Nephron progenitor cell (in vitro differentiated cells): ENCODE results near the gene CDYL.

Experiments used
- DNase-seq: peaks from one replicate; pipeline ENCODE4 v3.0.0; 2021
- H3K27ac Mint-ChIP-seq: 2 replicates; pipeline ENCODE4 v1.8.0; 2021; ENCODE audit warnings: mild to moderate bottlenecking, moderate library complexity, mixed read lengths
- H3K27me3 Mint-ChIP-seq: 2 replicates; pipeline ENCODE4 v1.8.0; 2021; ENCODE audit warnings: mild to moderate bottlenecking, low read depth, mixed read lengths; ENCODE audit not compliant: poor library complexity
- H3K36me3 Mint-ChIP-seq: 2 replicates; pipeline ENCODE4 v1.8.0; 2021; ENCODE audit warnings: low read depth, mixed read lengths
- H3K4me1 Mint-ChIP-seq: 2 replicates; pipeline ENCODE4 v1.8.0; 2021; ENCODE audit warnings: mixed read lengths
- H3K4me3 Mint-ChIP-seq: 2 replicates; pipeline ENCODE4 v1.8.0; 2021; ENCODE audit warnings: mild to moderate bottlenecking, moderate library complexity, mixed read lengths
- H3K9me3 Mint-ChIP-seq: 2 replicates; pipeline ENCODE4 v1.8.0; 2021; ENCODE audit warnings: mild to moderate bottlenecking, moderate library complexity, mixed read lengths
- TF ChIP-seq, protein P1 (sequence below): fragments of 200-600 bp; sonication (generic); IDR thresholded peaks from 2 replicates; pipeline ENCODE4 v1.5.0; 2021; ENCODE audit warnings: antibody characterized with exemption

The CDYL gene

DNA sequence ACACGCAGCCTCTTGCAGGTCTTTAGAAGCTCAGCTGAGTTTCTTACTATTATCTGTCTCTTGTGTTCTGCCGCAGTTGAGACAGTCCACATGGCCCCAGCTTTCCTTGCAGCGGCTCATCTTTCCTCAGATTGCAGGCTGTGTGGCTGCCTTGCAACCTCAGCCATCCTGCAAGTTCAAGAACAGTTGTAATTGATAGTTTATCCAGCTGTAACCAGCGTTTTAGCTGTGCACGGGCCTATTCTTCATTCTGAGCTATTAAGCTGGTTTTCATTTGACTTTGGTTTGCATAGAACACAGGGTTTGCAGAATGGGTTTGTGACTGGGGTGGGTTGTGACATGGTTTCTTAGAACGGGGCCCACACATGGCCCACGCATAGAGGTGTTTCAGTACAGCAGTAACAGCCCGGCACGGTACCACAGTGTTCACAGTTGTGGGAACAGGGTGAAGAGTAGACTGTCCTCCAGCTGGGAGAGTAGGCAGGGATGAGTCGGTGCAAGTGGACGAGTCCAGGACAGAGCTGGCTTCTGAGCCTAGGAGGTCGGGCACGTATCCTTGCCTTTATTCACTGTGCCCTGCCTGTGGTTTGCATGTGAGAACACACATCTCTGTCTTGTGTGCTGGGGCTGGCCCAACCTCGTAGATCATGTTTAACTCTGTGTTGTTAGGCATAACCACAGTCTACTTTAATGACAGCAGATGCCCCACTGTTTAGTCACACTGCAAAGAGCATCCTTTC, 138.4 kb downstream of the CDYL start:
- no peak for DNase-seq
- peaks cover 44% of the 10 kb centered on the region for H3K4me1 Mint-ChIP-seq
- H3K9me3 Mint-ChIP-seq = peaks cover 4% of the 10 kb centered on the region
- peaks cover 1% of the 10 kb centered on the region for H3K27me3 Mint-ChIP-seq
- TF ChIP-seq, protein P1, sequence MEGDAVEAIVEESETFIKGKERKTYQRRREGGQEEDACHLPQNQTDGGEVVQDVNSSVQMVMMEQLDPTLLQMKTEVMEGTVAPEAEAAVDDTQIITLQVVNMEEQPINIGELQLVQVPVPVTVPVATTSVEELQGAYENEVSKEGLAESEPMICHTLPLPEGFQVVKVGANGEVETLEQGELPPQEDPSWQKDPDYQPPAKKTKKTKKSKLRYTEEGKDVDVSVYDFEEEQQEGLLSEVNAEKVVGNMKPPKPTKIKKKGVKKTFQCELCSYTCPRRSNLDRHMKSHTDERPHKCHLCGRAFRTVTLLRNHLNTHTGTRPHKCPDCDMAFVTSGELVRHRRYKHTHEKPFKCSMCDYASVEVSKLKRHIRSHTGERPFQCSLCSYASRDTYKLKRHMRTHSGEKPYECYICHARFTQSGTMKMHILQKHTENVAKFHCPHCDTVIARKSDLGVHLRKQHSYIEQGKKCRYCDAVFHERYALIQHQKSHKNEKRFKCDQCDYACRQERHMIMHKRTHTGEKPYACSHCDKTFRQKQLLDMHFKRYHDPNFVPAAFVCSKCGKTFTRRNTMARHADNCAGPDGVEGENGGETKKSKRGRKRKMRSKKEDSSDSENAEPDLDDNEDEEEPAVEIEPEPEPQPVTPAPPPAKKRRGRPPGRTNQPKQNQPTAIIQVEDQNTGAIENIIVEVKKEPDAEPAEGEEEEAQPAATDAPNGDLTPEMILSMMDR = no peak
- peak overlapping the region; percentile 43 for H3K4me3 Mint-ChIP-seq
- peaks cover 33% of the 10 kb centered on the region for H3K36me3 Mint-ChIP-seq
- peak overlapping the region; percentile 93 for H3K27ac Mint-ChIP-seq

DNA sequence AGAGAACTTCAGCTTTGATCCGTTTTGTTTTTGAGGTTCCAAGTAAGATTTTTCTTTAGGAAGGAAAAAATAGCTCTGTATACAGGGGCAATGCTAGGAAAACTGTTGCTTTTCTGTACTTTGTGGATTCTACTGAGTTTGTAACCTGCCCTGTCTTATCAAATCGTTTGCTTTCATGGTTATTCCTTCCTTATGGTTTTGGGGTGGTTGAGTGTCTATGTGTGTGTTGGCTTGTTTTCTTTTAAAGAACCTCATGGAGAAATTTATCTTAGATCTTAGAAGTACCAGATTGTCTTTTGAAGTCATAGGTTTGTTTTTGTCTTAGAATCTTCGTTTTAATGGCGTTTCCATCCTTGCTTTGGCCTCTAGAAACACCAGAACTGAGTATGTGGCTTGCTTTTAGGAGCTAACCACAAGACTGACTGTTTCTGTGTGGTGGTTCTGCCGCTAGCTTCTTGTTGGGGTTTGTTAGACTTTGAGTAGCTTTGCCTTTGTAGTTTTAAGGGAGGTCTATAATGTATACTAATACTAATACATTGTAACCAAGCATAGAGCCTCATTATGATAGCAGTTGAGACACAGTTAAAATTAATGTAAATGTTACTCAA, 140.9 kb downstream of the CDYL start:
- H3K9me3 Mint-ChIP-seq = no peaks in the 10 kb centered on the region
- no peaks in the 10 kb centered on the region for H3K27me3 Mint-ChIP-seq
- H3K4me3 Mint-ChIP-seq = no peak overlapping the region
- DNase-seq = no peak
- TF ChIP-seq, protein P1 = no peak
- peak overlapping the region; percentile 5 for H3K27ac Mint-ChIP-seq
- peaks cover 29% of the 10 kb centered on the region for H3K36me3 Mint-ChIP-seq
- H3K4me1 Mint-ChIP-seq = peaks cover 41% of the 10 kb centered on the region

- Mint-ChIP-seq H3K36me3 (peaks cover 40% of the 10 kb centered on the region), H3K27ac (no peak overlapping the region)
These were observed 144.8 kb downstream of the CDYL start for GRCh38 chr6:4920914-4921410.

DNA sequence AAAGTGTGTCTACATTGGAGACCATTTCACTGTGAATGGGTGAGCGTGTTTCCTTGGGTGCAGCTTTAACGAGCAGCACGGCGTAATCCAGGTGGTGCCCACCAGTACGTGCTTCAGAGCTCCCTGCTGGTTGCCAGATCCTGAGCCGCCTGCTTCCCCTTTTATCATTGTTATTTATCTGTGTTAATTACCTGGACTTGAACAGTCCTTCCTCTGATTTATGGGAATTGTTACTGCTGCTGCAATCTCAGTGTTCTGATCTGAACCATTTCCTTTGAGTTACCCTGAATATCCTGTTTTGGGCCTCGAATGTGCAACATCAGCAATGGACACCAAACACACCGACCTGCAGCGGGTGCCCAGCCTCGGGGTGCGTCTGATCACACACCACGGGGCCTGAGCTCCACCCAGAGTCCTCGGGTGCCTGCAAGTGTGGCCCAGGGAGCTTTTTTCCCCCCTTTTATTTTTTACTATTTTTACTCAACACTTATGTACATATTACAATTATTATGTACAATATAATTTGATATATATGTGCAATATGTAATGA, 146.4 kb downstream of the CDYL start:
- H3K4me3 Mint-ChIP-seq = no peak overlapping the region
- peaks cover 46% of the 10 kb centered on the region for H3K36me3 Mint-ChIP-seq
- H3K27ac Mint-ChIP-seq = no peak overlapping the region
- no peak for DNase-seq
- peaks cover 27% of the 10 kb centered on the region for H3K4me1 Mint-ChIP-seq
- no peaks in the 10 kb centered on the region for H3K27me3 Mint-ChIP-seq
- H3K9me3 Mint-ChIP-seq = peaks cover 11% of the 10 kb centered on the region
- TF ChIP-seq, protein P1 = no peak

More at GRCh38 chr6:4920914-4921410, 144.8 kb downstream of the CDYL start:
- Mint-ChIP-seq H3K4me1 (peaks cover 27% of the 10 kb centered on the region), H3K9me3 (peaks cover 11% of the 10 kb centered on the region), H3K4me3 (no peak overlapping the region), H3K27me3 (no peaks in the 10 kb centered on the region)
- DNase-seq = no peak
- TF ChIP-seq, protein P1 = no peak

GRCh38 chr6:4923081-4923480, 146.9 kb downstream of the CDYL start:
- Mint-ChIP-seq H3K9me3 (peaks cover 15% of the 10 kb centered on the region), H3K36me3 (peaks cover 51% of the 10 kb centered on the region), H3K27ac (no peak overlapping the region), H3K4me1 (peaks cover 27% of the 10 kb centered on the region), H3K27me3 (no peaks in the 10 kb centered on the region), H3K4me3 (no peak overlapping the region)
- TF ChIP-seq, protein P1 = no peak
- DNase-seq = no peak
